Keratinocyte (primary cell): Measurements from ENCODE around the gene TEAD4. TPM values are rescaled to one million over a fixed set of nuclear protein-coding genes. Genes with fewer than 3 reads are reported as not detected.
"Not testable (repeated sequence)": the region's sequence is repeated elsewhere in the genome, so short reads cannot be mapped to it uniquely, and the experiment has no call there.

Source experiments
- DNase-seq: peaks from one replicate; pipeline ENCODE4 v3.0.0-alpha.2; 2011; ENCODE audit warnings: low read depth, missing footprints, low spot score
- FAIRE-seq: peaks from 2 replicates; lab custom pipeline; 2011; peaks lifted over from hg19 to GRCh38; lab: Jason Lieb, UNC
- H2AFZ ChIP-seq: 2 replicates; pipeline ENCODE4 v1.6.0; 2012; ENCODE audit warnings: low read length, control low read depth, inconsistent platforms; ENCODE audit not compliant: control insufficient read depth
- H3K27ac ChIP-seq: 2 replicates; pipeline ENCODE4 v1.5.1; 2011; ENCODE audit warnings: low read length; ENCODE audit not compliant: control insufficient read depth, insufficient read depth
- H3K27me3 ChIP-seq: 3 replicates; pipeline ENCODE4 v1.6.0; 2011; ENCODE audit warnings: low read length; ENCODE audit not compliant: control insufficient read depth, insufficient read depth; ENCODE audit errors: extremely low read depth
- H3K36me3 ChIP-seq, 2 experiments: 2 replicates in 1 of 2; 3 replicates in 1 of 2; pipeline ENCODE4 v1.5.1; 2011; ENCODE audit warnings: low read length in 2 of 2, mild to moderate bottlenecking in 1 of 2; ENCODE audit not compliant: control insufficient read depth in 2 of 2, insufficient read depth in 2 of 2; ENCODE audit errors: extremely low read depth in 1 of 2
- H3K4me1 ChIP-seq: 3 replicates; pipeline ENCODE4 v1.5.1; 2011; ENCODE audit warnings: low read length; ENCODE audit not compliant: control insufficient read depth, insufficient read depth; ENCODE audit errors: extremely low read depth
- H3K4me2 ChIP-seq: 3 replicates; pipeline ENCODE4 v1.6.0; 2011; ENCODE audit warnings: low read depth, low read length; ENCODE audit not compliant: control insufficient read depth, insufficient read depth; ENCODE audit errors: extremely low read depth
- H3K4me3 ChIP-seq, 3 experiments: fragments of 200-600 bp in 1 of 3; sonication (generic) in 1 of 3; 2 replicates in 2 of 3; 3 replicates in 1 of 3; pipeline ENCODE4 v1.5.1; 2011 to 2016; ENCODE audit warnings: low read length in 3 of 3, mild to moderate bottlenecking in 3 of 3, control low read depth in 2 of 3, inconsistent platforms in 1 of 3, low read depth in 1 of 3, mixed read lengths in 1 of 3, mixed run types in 1 of 3, moderate library complexity in 1 of 3; ENCODE audit not compliant: control insufficient read depth in 2 of 3, insufficient read depth in 2 of 3; ENCODE audit errors: extremely low read depth in 1 of 3
- H3K79me2 ChIP-seq: 2 replicates; pipeline ENCODE4 v1.6.0; 2012; ENCODE audit warnings: low read length; ENCODE audit not compliant: control insufficient read depth, insufficient read depth
- H3K9ac ChIP-seq: 3 replicates; pipeline ENCODE4 v1.6.0; 2011; ENCODE audit warnings: low read length; ENCODE audit not compliant: control insufficient read depth, insufficient read depth; ENCODE audit errors: extremely low read depth
- H3K9me1 ChIP-seq: 3 replicates; pipeline ENCODE4 v1.6.0; 2011; ENCODE audit warnings: low read length; ENCODE audit not compliant: control insufficient read depth, insufficient read depth; ENCODE audit errors: extremely low read depth
- H3K9me3 ChIP-seq: 2 replicates; pipeline ENCODE4 v1.5.1; 2012; ENCODE audit warnings: low read depth, low read length; ENCODE audit not compliant: control insufficient read depth
- H4K20me1 ChIP-seq: 3 replicates; pipeline ENCODE4 v1.6.0; 2011; ENCODE audit warnings: low read length; ENCODE audit not compliant: control insufficient read depth, insufficient read depth; ENCODE audit errors: extremely low read depth
- EZH2 ChIP-seq: IDR thresholded peaks from one replicate; pipeline ENCODE4 v1.6.1; 2012; ENCODE audit warnings: inconsistent platforms, mild to moderate bottlenecking, low read length, moderate library complexity
- dilution Hi-C: fragments of 300-500 bp; cut with MboI; formaldehyde crosslinking; loops from one replicate; pipeline ENCODE4 v1.7.0; 2020; ENCODE audit warnings: low sequenced_read_pairs; ENCODE audit not compliant: extremely low pct_ligation_motif_present
- polyA plus RNA-seq, 5 experiments: library from polyadenylated mRNA; depleted of rRNA in 3 of 5; stranded (reverse) in 3 of 5; stranded (forward) in 1 of 5; unstranded in 1 of 5; fragments of >200 nt; gene quantifications; 1 replicate in 1 of 5; 2 replicates in 3 of 5; 3 replicates in 1 of 5; pipeline versions ENCODE4 v1.2.1 to v1.2.3, GENCODE V29; 2011 to 2012; ENCODE audit warnings: missing spikeins in 2 of 5, low read depth in 1 of 5, low replicate concordance in 1 of 5
- TF ChIP-seq, protein P1 (sequence below), 3 experiments: IDR thresholded peaks in 1 of 3; conservative IDR thresholded peaks in 1 of 3; optimal IDR thresholded peaks in 1 of 3; 2 replicates in 2 of 3; 3 replicates in 1 of 3; pipeline versions ENCODE3 to v1.5.1; 2011; ENCODE audit warnings: low read length in 3 of 3, mild to moderate bottlenecking in 3 of 3, moderate library complexity in 2 of 3, control low read depth in 1 of 3, inconsistent platforms in 1 of 3; ENCODE audit not compliant: insufficient read depth in 2 of 3; ENCODE audit errors: extremely low read depth in 1 of 3

TEAD4 gene
- polyA plus RNA-seq, 1 donor (not counting 4 experiments of a cell fraction or from before 2014, with no cell fraction given), result 8.1 TPM

DNA sequence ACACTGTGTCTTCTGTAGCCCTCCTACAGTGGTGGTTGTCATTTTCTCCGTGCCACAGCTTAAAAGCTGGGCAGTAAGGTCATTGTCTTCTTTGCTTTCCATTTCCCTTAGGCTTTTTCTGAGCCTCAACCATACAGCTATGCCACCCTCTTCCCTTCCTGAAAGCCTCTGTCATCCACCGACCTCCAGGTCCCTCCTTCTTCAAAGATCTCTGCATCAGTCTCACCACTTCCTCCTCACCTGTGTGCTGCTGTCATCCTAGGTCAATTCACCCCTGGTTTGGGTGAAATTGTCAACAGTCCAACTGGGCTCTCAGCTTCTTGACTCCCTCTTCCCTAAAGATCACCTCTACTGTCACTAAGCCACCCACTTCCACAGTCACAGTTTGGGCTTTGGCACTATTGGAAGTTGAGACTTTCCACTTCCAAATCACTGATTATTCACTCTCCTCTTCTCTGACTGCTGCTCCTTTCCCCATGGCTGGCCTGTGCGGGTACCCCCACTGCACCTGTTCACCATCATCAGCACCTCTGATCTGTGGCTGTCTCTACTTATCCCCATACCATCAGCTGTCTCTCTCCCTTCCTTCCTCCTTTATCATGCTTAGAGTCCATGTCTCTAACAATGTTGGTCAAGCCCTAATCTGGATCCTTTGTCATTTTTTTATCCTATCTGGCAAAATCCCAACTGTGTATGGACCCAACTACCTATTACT lies 102.5 kb downstream of the TEAD4 start:
- dilution Hi-C loops, result no loop called here
- no peak for TF ChIP-seq EZH2
- TF ChIP-seq, protein P1, sequence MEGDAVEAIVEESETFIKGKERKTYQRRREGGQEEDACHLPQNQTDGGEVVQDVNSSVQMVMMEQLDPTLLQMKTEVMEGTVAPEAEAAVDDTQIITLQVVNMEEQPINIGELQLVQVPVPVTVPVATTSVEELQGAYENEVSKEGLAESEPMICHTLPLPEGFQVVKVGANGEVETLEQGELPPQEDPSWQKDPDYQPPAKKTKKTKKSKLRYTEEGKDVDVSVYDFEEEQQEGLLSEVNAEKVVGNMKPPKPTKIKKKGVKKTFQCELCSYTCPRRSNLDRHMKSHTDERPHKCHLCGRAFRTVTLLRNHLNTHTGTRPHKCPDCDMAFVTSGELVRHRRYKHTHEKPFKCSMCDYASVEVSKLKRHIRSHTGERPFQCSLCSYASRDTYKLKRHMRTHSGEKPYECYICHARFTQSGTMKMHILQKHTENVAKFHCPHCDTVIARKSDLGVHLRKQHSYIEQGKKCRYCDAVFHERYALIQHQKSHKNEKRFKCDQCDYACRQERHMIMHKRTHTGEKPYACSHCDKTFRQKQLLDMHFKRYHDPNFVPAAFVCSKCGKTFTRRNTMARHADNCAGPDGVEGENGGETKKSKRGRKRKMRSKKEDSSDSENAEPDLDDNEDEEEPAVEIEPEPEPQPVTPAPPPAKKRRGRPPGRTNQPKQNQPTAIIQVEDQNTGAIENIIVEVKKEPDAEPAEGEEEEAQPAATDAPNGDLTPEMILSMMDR (optimal IDR thresholded peaks at IDR 0.05 in 1 of 3, IDR thresholded peaks at IDR 0.05 in 1 of 3, conservative IDR thresholded peaks at IDR 0.05 in 1 of 3; ENCODE audit: extremely low read depth in 1 of 3, insufficient read depth in 2 of 3, low read length in 3 of 3), result no peak
- Histone ChIP-seq H3K4me1 (peaks cover 7% of the 10 kb centered on the region), H3K4me3 (no peak overlapping the region), H3K9me1 (no peaks in the 10 kb centered on the region), H3K27me3 (peaks cover 3% of the 10 kb centered on the region), H4K20me1 (no peaks in the 10 kb centered on the region), H2AFZ (no peak overlapping the region), H3K79me2 (no peaks in the 10 kb centered on the region), H3K27ac (no peak overlapping the region), H3K4me2 (no peak overlapping the region), H3K9me3 (no peaks in the 10 kb centered on the region), H3K36me3 (no peaks in the 10 kb centered on the region), H3K9ac (no peak overlapping the region)
- FAIRE-seq (no peak), DNase-seq (no peak)

DNA sequence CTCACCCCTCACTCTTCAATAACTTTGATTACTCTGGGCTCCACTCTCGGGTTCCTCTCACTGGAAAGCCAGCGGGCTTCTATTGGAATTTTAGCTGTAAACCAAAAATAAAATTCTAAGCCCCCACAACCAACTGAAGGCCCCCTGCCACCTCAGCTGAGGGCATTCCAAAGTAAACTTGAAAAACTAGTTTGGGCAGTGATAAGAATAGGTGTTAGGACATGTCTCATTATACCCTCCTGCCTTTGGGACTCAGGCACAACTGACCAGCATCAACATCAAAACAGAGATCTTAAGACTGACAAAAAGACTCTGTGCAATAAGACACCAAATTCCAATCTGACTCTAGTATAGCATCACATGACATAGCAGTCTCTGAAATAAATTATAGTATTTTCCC lies 106.1 kb downstream of the TEAD4 start:
- dilution Hi-C loops, result no loop called here
- H3K4me2 ChIP-seq, result no peak overlapping the region
- DNase-seq (no peak), FAIRE-seq (no peak)
- H4K20me1 ChIP-seq, result no peaks in the 10 kb centered on the region
- no peak for TF ChIP-seq EZH2
- TF ChIP-seq, protein P1 (optimal IDR thresholded peaks at IDR 0.05 in 1 of 3, IDR thresholded peaks at IDR 0.05 in 1 of 3, conservative IDR thresholded peaks at IDR 0.05 in 1 of 3; ENCODE audit: extremely low read depth in 1 of 3, insufficient read depth in 2 of 3, low read length in 3 of 3), result no peak
- H3K9me3 ChIP-seq, result no peaks in the 10 kb centered on the region
- no peaks in the 10 kb centered on the region for H3K79me2 ChIP-seq
- no peaks in the 10 kb centered on the region for H3K36me3 ChIP-seq
- no peak overlapping the region for H3K27ac ChIP-seq
- H3K9ac ChIP-seq, result no peak overlapping the region
- no peak overlapping the region for H2AFZ ChIP-seq
- no peak overlapping the region for H3K4me3 ChIP-seq
- H3K9me1 ChIP-seq, result no peaks in the 10 kb centered on the region
- peaks cover 7% of the 10 kb centered on the region for H3K4me1 ChIP-seq
- H3K27me3 ChIP-seq, result peaks cover 1% of the 10 kb centered on the region

DNA sequence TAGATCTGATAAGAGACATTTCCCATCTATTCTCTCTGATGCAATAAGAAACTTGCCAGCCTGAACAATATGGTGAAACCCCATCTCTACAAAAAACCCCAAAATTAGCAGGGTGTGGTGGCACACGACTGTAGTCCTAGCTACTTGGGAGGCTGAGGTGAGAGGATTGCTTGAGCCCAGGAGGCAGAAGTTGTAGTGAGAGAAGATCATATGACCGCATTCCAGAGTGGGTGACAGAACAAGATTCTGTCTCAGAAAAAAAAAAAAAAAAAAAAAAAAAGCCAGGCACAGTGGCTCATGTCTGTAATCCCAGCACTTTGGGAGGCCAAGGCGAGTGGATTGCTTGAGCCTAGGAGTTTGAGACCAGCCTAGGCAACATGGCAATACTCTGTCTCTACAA lies 106.6 kb downstream of the TEAD4 start:
- H3K27me3 ChIP-seq, H3K4me2 ChIP-seq, H3K4me1 ChIP-seq, H4K20me1 ChIP-seq, FAIRE-seq, H3K4me3 ChIP-seq, H3K9me3 ChIP-seq, H3K79me2 ChIP-seq, DNase-seq, H3K27ac ChIP-seq, H3K36me3 ChIP-seq, H2AFZ ChIP-seq, dilution Hi-C loops, H3K9ac ChIP-seq, H3K9me1 ChIP-seq: not testable (repeated sequence)
